K562 (cell line): ENCODE measurements around the gene SLC16A13. TPM values are rescaled to one million over a fixed set of nuclear protein-coding genes. Genes with fewer than 3 reads are reported as not detected.
A peak's percentile ranks its signal among the peaks of the same experiment; 100 is the strongest.
"Not testable (repeated sequence)": the region's sequence is repeated elsewhere in the genome, so short reads cannot be mapped to it uniquely, and the experiment has no call there.

Source experiments
- AFF1 ChIP-seq, 2 experiments: fragments of 450-650 bp; IDR thresholded peaks; 2 replicates each; pipeline ENCODE4 v1.6.1; 2018; ENCODE audit warnings: mild to moderate bottlenecking in 2 of 2, low read depth in 1 of 2; ENCODE audit not compliant: partially characterized antibody in 2 of 2
- AFF4 ChIP-seq: sonication (generic); formaldehyde crosslinking; IDR thresholded peaks from 2 replicates; pipeline ENCODE4 v1.8.0; 2023; ENCODE audit warnings: mild to moderate bottlenecking, missing genetic modification reagents
- CEBPB ChIP-seq: fragments of 450-650 bp; IDR thresholded peaks from 2 replicates; pipeline ENCODE4 v1.6.1; 2016; ENCODE audit warnings: missing genetic modification characterization, missing compliant biosample characterization
- FOXM1 ChIP-seq, 2 experiments: fragments of 450-650 bp in 1 of 2; sonication (generic) in 1 of 2; formaldehyde crosslinking in 1 of 2; IDR thresholded peaks; 2 replicates each; pipeline versions ENCODE4 v1.6.1 to v1.9.0; 2017 to 2022; ENCODE audit warnings: low read depth in 2 of 2, mild to moderate bottlenecking in 2 of 2, missing genetic modification reagents in 1 of 2, moderate library complexity in 1 of 2
- HDAC3 ChIP-seq: fragments of 450-650 bp; IDR thresholded peaks from 2 replicates; pipeline ENCODE4 v1.6.1; 2018; ENCODE audit warnings: borderline replicate concordance, mild to moderate bottlenecking, moderate library complexity; ENCODE audit not compliant: partially characterized antibody
- MEF2A ChIP-seq: IDR thresholded peaks from 2 replicates; pipeline ENCODE4 v1.6.1; 2011; ENCODE audit warnings: low read depth, mild to moderate bottlenecking, low read length, moderate library complexity; ENCODE audit not compliant: control insufficient read depth
- NCOR1 ChIP-seq: fragments of 450-650 bp; IDR thresholded peaks from 2 replicates; pipeline ENCODE4 v1.6.1; 2016; ENCODE audit warnings: mild to moderate bottlenecking, moderate library complexity
- POLR2A ChIP-seq: fragments of 450-650 bp; conservative IDR thresholded peaks from 2 replicates; pipeline ENCODE4 v1.6.1; 2016
- SMARCA5 ChIP-seq: fragments of 450-650 bp; IDR thresholded peaks from 2 replicates; pipeline ENCODE4 v1.6.1; 2016
- TBL1XR1 ChIP-seq, 2 experiments: IDR thresholded peaks; 2 replicates each; pipeline ENCODE4 v1.6.1; 2012; ENCODE audit warnings: improper control_type of control experiment in 2 of 2, low read length in 2 of 2, mild to moderate bottlenecking in 1 of 2
- TCF3 ChIP-seq: sonication (generic); formaldehyde crosslinking; IDR thresholded peaks from 2 replicates; pipeline ENCODE4 v1.4.0; 2020; ENCODE audit warnings: mild to moderate bottlenecking, missing genetic modification reagents
- ZEB2 ChIP-seq: fragments of 450-650 bp; IDR thresholded peaks from 2 replicates; pipeline ENCODE4 v1.6.1; 2016
- polyA plus RNA-seq, 8 experiments: library from polyadenylated mRNA; depleted of rRNA in 4 of 8; stranded (reverse) in 5 of 8; unstranded in 3 of 8; fragments of >200 nt; fragmentation: Nextera tagmentation in 2 of 8; fragmentation: Illumina TruSeq in 1 of 8; extraction: Ambion mirVana in 2 of 8; extraction: Trizol in 1 of 8; gene quantifications; 2 replicates each; pipeline versions ENCODE4 v1.2.1 to v1.2.3, GENCODE V29; 2011 to 2014; ENCODE audit warnings: inconsistent platforms in 1 of 8, missing spikeins in 1 of 8
- total RNA-seq, 7 experiments: library from RNA; depleted of rRNA in 6 of 7; stranded (reverse); fragments of >200 nt in 6 of 7; fragmentation: Illumina TruSeq in 2 of 7; extraction: Trizol in 2 of 7; gene quantifications; 2 replicates each; pipeline versions ENCODE4 v1.2.1 to v1.2.3, GENCODE V29; 2011 to 2021; ENCODE audit warnings: low replicate concordance in 1 of 7

The SLC16A13 gene
- total and polyA plus RNA-seq, 9 of the 15 experiments (the other 6 are each of a cell fraction or from before 2014, with no cell fraction given), result 0.04 to 5.6 (median 0.87) TPM

- peak; percentile 61; the same call in 1 of the 2 replicates for TF ChIP-seq AFF4 (CRISPR knock-in tag)
- TF ChIP-seq TBL1XR1 (IDR thresholded peaks at IDR 0.05; ENCODE audit: low read length in 2 of 2), result peak in 1 of 2 experiments; percentile 88; a peak in 2 of 4 replicates
- peak; percentile 94 for TF ChIP-seq FOXM1 (IDR thresholded peaks at IDR 0.05; ENCODE audit: low read depth)
- TF ChIP-seq FOXM1 (CRISPR knock-in tag; IDR thresholded peaks at IDR 0.05; ENCODE audit: low read depth), result not testable (repeated sequence)
- TF ChIP-seq SMARCA5, result peak; percentile 65; the same call in 1 of the 2 replicates
- peak; percentile 96 for TF ChIP-seq NCOR1
- peak; percentile 91 for TF ChIP-seq ZEB2
- TF ChIP-seq CEBPB (tag), result peak; percentile 9; the same call in 1 of the 2 replicates
- TF ChIP-seq MEF2A, result peak; percentile 91
- TF ChIP-seq AFF1 (IDR thresholded peaks at IDR 0.05; ENCODE audit: low read depth in 1 of 2, partially characterized antibody in 2 of 2), result peak in 1 of 2 experiments; percentile 27
- 0 out of 2 replicates have a peak, but pooled peaks have one; percentile 7 for TF ChIP-seq POLR2A
- peak; percentile 96 for TF ChIP-seq TCF3
- peak; percentile 94 for TF ChIP-seq HDAC3
These were observed 42.2 kb upstream of the SLC16A13 start (continued) for GRCh38 chr17:6993613-6994056.
